Osteocyte (in vitro differentiated cells): ENCODE data around the gene SPATS1. TPM values are rescaled to one million over a fixed set of nuclear protein-coding genes. Genes with fewer than 3 reads are reported as not detected.

Experiments
- DNase-seq: peaks from one replicate; pipeline ENCODE4 v3.0.0; 2021; ENCODE audit warnings: mixed read lengths; ENCODE audit not compliant: unreplicated experiment; ENCODE audit errors: extremely low spot score
- H3K27ac Mint-ChIP-seq: one replicate; pipeline ENCODE4 v1.8.0; 2021; ENCODE audit warnings: mild to moderate bottlenecking, mixed read lengths; ENCODE audit not compliant: unreplicated experiment
- H3K27me3 Mint-ChIP-seq: one replicate; pipeline ENCODE4 v1.8.0; 2021; ENCODE audit warnings: mixed read lengths; ENCODE audit not compliant: unreplicated experiment
- H3K36me3 Mint-ChIP-seq: one replicate; pipeline ENCODE4 v1.8.0; 2021; ENCODE audit warnings: mixed read lengths; ENCODE audit not compliant: unreplicated experiment
- H3K4me1 Mint-ChIP-seq: one replicate; pipeline ENCODE4 v1.8.0; 2021; ENCODE audit warnings: mixed read lengths; ENCODE audit not compliant: unreplicated experiment
- H3K4me3 Mint-ChIP-seq: one replicate; pipeline ENCODE4 v1.8.0; 2021; ENCODE audit warnings: mild to moderate bottlenecking, moderate library complexity, mixed read lengths; ENCODE audit not compliant: unreplicated experiment
- H3K9me3 Mint-ChIP-seq: one replicate; pipeline ENCODE4 v1.8.0; 2021; ENCODE audit warnings: mixed read lengths; ENCODE audit not compliant: unreplicated experiment
- total RNA-seq: library from RNA; stranded (reverse); gene quantifications from 2 replicates; pipeline ENCODE4 v1.2.1, GENCODE V29; 2021
- TF ChIP-seq, protein P1 (sequence below): fragments of 200-600 bp; sonication (generic); IDR thresholded peaks from 2 replicates; pipeline ENCODE4 v1.5.0; 2021; ENCODE audit warnings: antibody characterized with exemption, mild to moderate bottlenecking, moderate library complexity

SPATS1 gene
- total RNA-seq, 1 donor from 2014 or later = not detected

GRCh38 chr6:44366781-44367180 is 24.3 kb downstream of the SPATS1 start:
- no peaks in the 10 kb centered on the region for H3K9me3 Mint-ChIP-seq
- TF ChIP-seq, protein P1, sequence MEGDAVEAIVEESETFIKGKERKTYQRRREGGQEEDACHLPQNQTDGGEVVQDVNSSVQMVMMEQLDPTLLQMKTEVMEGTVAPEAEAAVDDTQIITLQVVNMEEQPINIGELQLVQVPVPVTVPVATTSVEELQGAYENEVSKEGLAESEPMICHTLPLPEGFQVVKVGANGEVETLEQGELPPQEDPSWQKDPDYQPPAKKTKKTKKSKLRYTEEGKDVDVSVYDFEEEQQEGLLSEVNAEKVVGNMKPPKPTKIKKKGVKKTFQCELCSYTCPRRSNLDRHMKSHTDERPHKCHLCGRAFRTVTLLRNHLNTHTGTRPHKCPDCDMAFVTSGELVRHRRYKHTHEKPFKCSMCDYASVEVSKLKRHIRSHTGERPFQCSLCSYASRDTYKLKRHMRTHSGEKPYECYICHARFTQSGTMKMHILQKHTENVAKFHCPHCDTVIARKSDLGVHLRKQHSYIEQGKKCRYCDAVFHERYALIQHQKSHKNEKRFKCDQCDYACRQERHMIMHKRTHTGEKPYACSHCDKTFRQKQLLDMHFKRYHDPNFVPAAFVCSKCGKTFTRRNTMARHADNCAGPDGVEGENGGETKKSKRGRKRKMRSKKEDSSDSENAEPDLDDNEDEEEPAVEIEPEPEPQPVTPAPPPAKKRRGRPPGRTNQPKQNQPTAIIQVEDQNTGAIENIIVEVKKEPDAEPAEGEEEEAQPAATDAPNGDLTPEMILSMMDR = no peak
- no peak for DNase-seq
- no peaks in the 10 kb centered on the region for H3K36me3 Mint-ChIP-seq
- no peak overlapping the region for H3K27ac Mint-ChIP-seq
- H3K27me3 Mint-ChIP-seq = peaks cover 48% of the 10 kb centered on the region
- H3K4me1 Mint-ChIP-seq = no peaks in the 10 kb centered on the region
- H3K4me3 Mint-ChIP-seq = no peak overlapping the region

DNA sequence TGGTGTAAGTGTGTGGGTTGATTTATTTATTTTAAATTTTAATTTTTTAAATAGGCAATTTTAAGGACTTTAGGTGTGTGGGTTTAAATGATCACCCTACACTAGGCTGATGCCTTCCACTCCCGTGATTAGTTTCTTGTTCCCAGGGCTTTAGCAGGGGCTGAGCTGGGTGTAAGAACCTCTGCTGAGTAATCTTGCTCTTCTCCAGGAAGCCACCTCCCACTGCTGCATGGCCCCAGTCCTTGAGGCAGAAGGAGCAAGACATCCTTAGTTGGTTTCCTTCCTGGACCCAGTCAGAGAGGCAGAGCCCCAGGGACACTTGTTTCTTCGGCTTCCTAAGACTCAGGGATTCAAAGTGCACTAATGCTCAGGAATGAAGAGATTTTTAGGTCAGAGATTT is 25.2 kb downstream of the SPATS1 start:
- peaks cover 40% of the 10 kb centered on the region for H3K27me3 Mint-ChIP-seq
- no peak overlapping the region for H3K4me3 Mint-ChIP-seq
- no peaks in the 10 kb centered on the region for H3K36me3 Mint-ChIP-seq
- TF ChIP-seq, protein P1 = no peak
- no peaks in the 10 kb centered on the region for H3K9me3 Mint-ChIP-seq
- peaks cover under 1% of the 10 kb centered on the region for H3K4me1 Mint-ChIP-seq
- no peak for DNase-seq
- H3K27ac Mint-ChIP-seq = no peak overlapping the region

- Mint-ChIP-seq H3K36me3 (no peaks in the 10 kb centered on the region), H3K27me3 (peaks cover 36% of the 10 kb centered on the region), H3K9me3 (no peaks in the 10 kb centered on the region), H3K27ac (no peak overlapping the region), H3K4me3 (peak overlapping the region; percentile 46), H3K4me1 (peaks cover 9% of the 10 kb centered on the region)
- DNase-seq = no peak
- TF ChIP-seq, protein P1 = no peak
Measured at GRCh38 chr6:44373051-44373450, 30.6 kb downstream of the SPATS1 start.

DNA sequence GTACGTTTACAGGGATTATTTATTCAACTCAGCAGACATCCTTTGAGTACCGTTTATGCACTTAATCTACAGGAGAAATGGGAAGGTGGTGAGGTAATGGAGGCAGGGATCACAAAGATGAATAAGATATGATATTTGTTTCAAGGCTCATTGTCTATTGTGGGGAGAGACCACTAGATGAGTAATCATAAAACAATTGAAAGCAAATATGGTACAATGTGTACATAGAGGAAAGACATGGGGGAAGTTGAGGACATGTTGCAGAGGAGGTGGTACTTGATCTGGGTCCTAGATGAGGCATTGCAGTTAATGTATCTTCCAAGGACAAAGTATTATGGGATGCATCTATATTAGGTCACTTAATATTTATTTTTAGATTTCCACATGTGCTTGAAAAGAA is 31.3 kb downstream of the SPATS1 start:
- Mint-ChIP-seq H3K36me3 (no peaks in the 10 kb centered on the region), H3K27ac (no peak overlapping the region), H3K9me3 (no peaks in the 10 kb centered on the region), H3K27me3 (peaks cover 30% of the 10 kb centered on the region), H3K4me3 (no peak overlapping the region), H3K4me1 (peaks cover 9% of the 10 kb centered on the region)
- TF ChIP-seq, protein P1 = no peak
- no peak for DNase-seq

DNA sequence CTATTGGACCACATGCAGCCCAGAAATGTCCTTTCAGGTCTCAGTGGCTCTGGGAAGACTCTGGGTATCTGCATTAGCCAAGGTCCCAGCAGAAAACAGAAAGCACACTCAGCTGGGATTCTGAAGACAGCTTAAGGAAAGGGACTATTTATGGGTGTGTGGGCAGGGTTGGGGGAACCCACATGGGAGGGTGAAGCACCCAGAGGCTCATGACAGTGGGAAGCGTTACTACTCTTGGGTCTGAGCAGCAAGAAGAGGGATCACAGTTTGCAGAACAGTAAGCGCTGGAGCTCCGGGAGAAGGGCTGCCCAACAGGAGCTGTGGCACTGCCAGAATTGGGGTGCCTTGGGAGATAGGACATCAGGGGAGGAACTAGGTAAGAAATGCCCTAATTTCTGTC is 32.6 kb downstream of the SPATS1 start:
- Mint-ChIP-seq H3K27me3 (peaks cover 27% of the 10 kb centered on the region), H3K9me3 (no peaks in the 10 kb centered on the region), H3K4me3 (no peak overlapping the region), H3K4me1 (peaks cover 9% of the 10 kb centered on the region), H3K36me3 (no peaks in the 10 kb centered on the region), H3K27ac (no peak overlapping the region)
- no peak for DNase-seq
- TF ChIP-seq, protein P1 = no peak
